Osteoblast (primary cell): ENCODE data around the gene SEMA4B. TPM values are rescaled to one million over a fixed set of nuclear protein-coding genes. Genes with fewer than 3 reads are reported as not detected.
A peak's percentile ranks its signal among the peaks of the same experiment; 100 is the strongest.

Experiments used
- DNase-seq: peaks from one replicate; pipeline ENCODE4 v3.0.0; 2011; ENCODE audit warnings: low spot score, mixed read lengths; ENCODE audit not compliant: insufficient read length; ENCODE audit errors: missing footprints
- H2AFZ ChIP-seq: 2 replicates; pipeline ENCODE4 v1.6.0; 2011; ENCODE audit warnings: mild to moderate bottlenecking, low read length
- H3K27ac ChIP-seq: 2 replicates; pipeline ENCODE4 v1.5.1; 2011; ENCODE audit warnings: mild to moderate bottlenecking, low read depth, low read length, moderate library complexity
- H3K27me3 ChIP-seq: 2 replicates; pipeline ENCODE4 v1.6.0; 2012; ENCODE audit warnings: mild to moderate bottlenecking, control low read depth, inconsistent platforms, low read length, moderate library complexity; ENCODE audit not compliant: insufficient read depth
- H3K36me3 ChIP-seq: 2 replicates; pipeline ENCODE4 v1.5.1; 2011; ENCODE audit warnings: mild to moderate bottlenecking, low read length, control low read depth, moderate library complexity; ENCODE audit not compliant: insufficient read depth
- H3K4me1 ChIP-seq: 2 replicates; pipeline ENCODE4 v1.5.1; 2011; ENCODE audit warnings: mild to moderate bottlenecking, low read length, control low read depth, moderate library complexity; ENCODE audit not compliant: insufficient read depth
- H3K4me2 ChIP-seq: 2 replicates; pipeline ENCODE4 v1.6.0; 2011; ENCODE audit warnings: mild to moderate bottlenecking, low read length; ENCODE audit not compliant: insufficient read depth
- H3K4me3 ChIP-seq: fragments of 200-600 bp; sonication (generic); 3 replicates; pipeline ENCODE4 v1.5.1; 2012; ENCODE audit warnings: mild to moderate bottlenecking, low read length, inconsistent platforms; ENCODE audit not compliant: insufficient read depth
- H3K79me2 ChIP-seq: 2 replicates; pipeline ENCODE4 v1.6.0; 2012; ENCODE audit warnings: mild to moderate bottlenecking, low read length, control low read depth, inconsistent platforms; ENCODE audit not compliant: insufficient read depth
- H3K9me3 ChIP-seq: 2 replicates; pipeline ENCODE4 v1.5.1; 2011; ENCODE audit warnings: low read depth, low read length, control low read depth
- H4K20me1 ChIP-seq: 2 replicates; pipeline ENCODE4 v1.6.0; 2012; ENCODE audit warnings: mild to moderate bottlenecking, low read length, control low read depth; ENCODE audit not compliant: insufficient read depth
- total RNA-seq: library from RNA; depleted of rRNA; stranded (reverse); fragments of >200 nt; gene quantifications from 2 replicates; pipeline ENCODE4 v1.2.3, GENCODE V29; 2012
- TF ChIP-seq, protein P1 (sequence below): IDR thresholded peaks from 2 replicates; pipeline ENCODE4 v1.5.1; 2011; ENCODE audit warnings: mild to moderate bottlenecking, low read depth, low read length, moderate library complexity; ENCODE audit errors: extremely low read depth

The SEMA4B gene
- total RNA-seq, 1 donor, result 8.7 TPM

DNA sequence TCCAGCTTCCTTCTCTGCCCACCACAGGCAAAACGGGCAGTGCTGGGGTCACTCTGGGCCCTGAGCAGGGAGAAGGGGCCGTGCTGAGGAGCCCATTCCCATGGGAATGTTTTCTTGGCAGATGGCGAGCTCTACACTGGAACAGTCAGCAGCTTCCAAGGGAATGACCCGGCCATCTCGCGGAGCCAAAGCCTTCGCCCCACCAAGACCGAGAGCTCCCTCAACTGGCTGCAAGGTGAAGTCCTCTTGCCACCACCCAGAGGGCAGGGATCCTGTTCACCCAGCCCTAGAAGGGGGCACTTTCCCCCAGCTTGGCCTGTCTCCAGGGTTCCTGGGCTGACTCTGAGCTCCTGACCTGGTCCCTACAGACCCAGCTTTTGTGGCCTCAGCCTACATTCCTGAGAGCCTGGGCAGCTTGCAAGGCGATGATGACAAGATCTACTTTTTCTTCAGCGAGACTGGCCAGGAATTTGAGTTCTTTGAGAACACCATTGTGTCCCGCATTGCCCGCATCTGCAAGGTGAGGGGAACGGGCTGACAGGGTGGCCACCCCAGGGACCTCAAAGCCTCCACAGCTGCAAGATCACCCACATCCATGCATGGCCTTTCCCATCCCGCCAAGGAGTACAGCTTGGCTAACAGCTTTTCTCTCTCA lies 20.2 kb downstream of the SEMA4B start:
- H3K27me3 ChIP-seq, result no peaks in the 10 kb centered on the region
- no peaks in the 10 kb centered on the region for H3K9me3 ChIP-seq
- no peaks in the 10 kb centered on the region for H3K36me3 ChIP-seq
- no peaks in the 10 kb centered on the region for H4K20me1 ChIP-seq
- H3K79me2 ChIP-seq, result no peaks in the 10 kb centered on the region
- H3K4me2 ChIP-seq, result no peak overlapping the region
- no peak overlapping the region for H3K27ac ChIP-seq
- peak overlapping the region; percentile 36 for H2AFZ ChIP-seq
- TF ChIP-seq, protein P1, sequence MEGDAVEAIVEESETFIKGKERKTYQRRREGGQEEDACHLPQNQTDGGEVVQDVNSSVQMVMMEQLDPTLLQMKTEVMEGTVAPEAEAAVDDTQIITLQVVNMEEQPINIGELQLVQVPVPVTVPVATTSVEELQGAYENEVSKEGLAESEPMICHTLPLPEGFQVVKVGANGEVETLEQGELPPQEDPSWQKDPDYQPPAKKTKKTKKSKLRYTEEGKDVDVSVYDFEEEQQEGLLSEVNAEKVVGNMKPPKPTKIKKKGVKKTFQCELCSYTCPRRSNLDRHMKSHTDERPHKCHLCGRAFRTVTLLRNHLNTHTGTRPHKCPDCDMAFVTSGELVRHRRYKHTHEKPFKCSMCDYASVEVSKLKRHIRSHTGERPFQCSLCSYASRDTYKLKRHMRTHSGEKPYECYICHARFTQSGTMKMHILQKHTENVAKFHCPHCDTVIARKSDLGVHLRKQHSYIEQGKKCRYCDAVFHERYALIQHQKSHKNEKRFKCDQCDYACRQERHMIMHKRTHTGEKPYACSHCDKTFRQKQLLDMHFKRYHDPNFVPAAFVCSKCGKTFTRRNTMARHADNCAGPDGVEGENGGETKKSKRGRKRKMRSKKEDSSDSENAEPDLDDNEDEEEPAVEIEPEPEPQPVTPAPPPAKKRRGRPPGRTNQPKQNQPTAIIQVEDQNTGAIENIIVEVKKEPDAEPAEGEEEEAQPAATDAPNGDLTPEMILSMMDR, result peak; percentile 91
- H3K4me1 ChIP-seq, result peaks cover 5% of the 10 kb centered on the region
- H3K4me3 ChIP-seq, result no peak overlapping the region
- peak; percentile 99 for DNase-seq

DNA sequence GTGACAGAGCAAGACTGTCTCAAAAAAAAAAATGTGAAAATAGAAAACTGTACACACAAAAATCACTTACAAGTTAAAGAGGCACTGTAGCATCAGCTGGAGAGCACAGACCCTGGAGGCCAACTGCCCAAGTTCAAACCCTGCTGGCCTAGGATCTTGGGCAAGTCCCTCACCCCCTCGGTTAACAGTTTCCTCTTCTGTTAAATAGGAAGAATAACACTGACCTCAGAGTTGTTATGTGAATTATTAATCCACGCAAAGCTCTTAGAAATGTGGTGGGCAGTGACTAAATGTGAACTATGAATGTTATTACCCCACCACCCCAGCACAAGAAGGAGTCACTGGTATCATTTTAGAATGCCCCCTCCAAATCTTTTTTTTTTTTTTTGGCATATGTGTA lies 21.4 kb downstream of the SEMA4B start:
- H4K20me1 ChIP-seq, result no peaks in the 10 kb centered on the region
- no peak for DNase-seq
- H3K27me3 ChIP-seq, result no peaks in the 10 kb centered on the region
- H2AFZ ChIP-seq, result no peak overlapping the region
- no peak overlapping the region for H3K27ac ChIP-seq
- no peak overlapping the region for H3K4me3 ChIP-seq
- no peaks in the 10 kb centered on the region for H3K36me3 ChIP-seq
- H3K9me3 ChIP-seq, result no peaks in the 10 kb centered on the region
- H3K79me2 ChIP-seq, result no peaks in the 10 kb centered on the region
- TF ChIP-seq, protein P1, result no peak
- H3K4me2 ChIP-seq, result no peak overlapping the region
- H3K4me1 ChIP-seq, result peaks cover 5% of the 10 kb centered on the region

DNA sequence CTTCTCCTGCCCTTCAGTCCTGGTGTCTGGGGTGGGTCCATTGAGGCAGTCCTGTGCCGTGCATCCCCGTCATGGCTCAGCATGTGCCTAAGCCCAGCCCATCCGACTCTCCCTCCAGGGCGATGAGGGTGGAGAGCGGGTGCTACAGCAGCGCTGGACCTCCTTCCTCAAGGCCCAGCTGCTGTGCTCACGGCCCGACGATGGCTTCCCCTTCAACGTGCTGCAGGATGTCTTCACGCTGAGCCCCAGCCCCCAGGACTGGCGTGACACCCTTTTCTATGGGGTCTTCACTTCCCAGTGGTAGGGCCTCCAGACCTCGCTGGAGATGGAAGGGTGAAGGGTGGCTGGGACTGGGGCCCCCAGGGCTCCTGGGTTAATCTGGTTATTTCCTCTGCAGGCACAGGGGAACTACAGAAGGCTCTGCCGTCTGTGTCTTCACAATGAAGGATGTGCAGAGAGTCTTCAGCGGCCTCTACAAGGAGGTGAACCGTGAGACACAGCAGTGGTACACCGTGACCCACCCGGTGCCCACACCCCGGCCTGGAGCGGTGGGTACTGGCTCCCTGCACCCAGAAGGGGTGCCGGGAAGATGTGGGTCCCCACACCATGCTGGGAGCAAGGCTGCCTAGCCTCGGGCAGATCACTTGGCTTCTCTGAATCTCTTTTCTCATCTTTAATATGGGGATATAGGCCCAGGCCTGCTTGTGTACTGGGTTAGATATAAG lies 22.5 kb downstream of the SEMA4B start:
- TF ChIP-seq, protein P1, result no peak

DNA sequence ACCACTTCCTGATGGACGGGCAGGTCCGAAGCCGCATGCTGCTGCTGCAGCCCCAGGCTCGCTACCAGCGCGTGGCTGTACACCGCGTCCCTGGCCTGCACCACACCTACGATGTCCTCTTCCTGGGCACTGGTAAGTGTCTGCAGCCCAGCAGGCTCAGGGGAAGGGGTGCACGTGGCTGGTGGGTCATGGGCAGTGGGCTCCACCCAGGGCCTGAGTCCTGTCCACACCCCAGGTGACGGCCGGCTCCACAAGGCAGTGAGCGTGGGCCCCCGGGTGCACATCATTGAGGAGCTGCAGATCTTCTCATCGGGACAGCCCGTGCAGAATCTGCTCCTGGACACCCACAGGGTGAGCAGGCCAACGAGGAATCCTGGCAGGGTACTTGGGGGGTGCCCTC lies 23.9 kb downstream of the SEMA4B start:
- peaks cover 5% of the 10 kb centered on the region for H3K4me1 ChIP-seq
- no peak overlapping the region for H3K4me3 ChIP-seq
- H3K79me2 ChIP-seq, result no peaks in the 10 kb centered on the region
- H2AFZ ChIP-seq, result no peak overlapping the region
- TF ChIP-seq, protein P1, result no peak
- no peaks in the 10 kb centered on the region for H3K9me3 ChIP-seq
- no peaks in the 10 kb centered on the region for H3K27me3 ChIP-seq
- peak; percentile 27 for DNase-seq
- H3K36me3 ChIP-seq, result peaks cover 12% of the 10 kb centered on the region
- no peak overlapping the region for H3K27ac ChIP-seq
- no peaks in the 10 kb centered on the region for H4K20me1 ChIP-seq
- no peak overlapping the region for H3K4me2 ChIP-seq

More for the DNA sequence above, 22.5 kb downstream of the SEMA4B start:
- H3K4me2 ChIP-seq, result no peak overlapping the region
- H4K20me1 ChIP-seq, result no peaks in the 10 kb centered on the region
- no peak overlapping the region for H3K27ac ChIP-seq
- H2AFZ ChIP-seq, result no peak overlapping the region
- DNase-seq, result peak; percentile 71
- H3K79me2 ChIP-seq, result no peaks in the 10 kb centered on the region
- H3K4me3 ChIP-seq, result no peak overlapping the region
- no peaks in the 10 kb centered on the region for H3K36me3 ChIP-seq
- H3K4me1 ChIP-seq, result peaks cover 5% of the 10 kb centered on the region
- H3K9me3 ChIP-seq, result no peaks in the 10 kb centered on the region
- H3K27me3 ChIP-seq, result no peaks in the 10 kb centered on the region
